ENCODE data around the gene ATF7IP2. TPM values are rescaled to one million over a fixed set of nuclear protein-coding genes. Genes with fewer than 3 reads are reported as not detected.
"Not testable (repeated sequence)": the region's sequence is repeated elsewhere in the genome, so short reads cannot be mapped to it uniquely, and the experiment has no call there.

Gene ATF7IP2
- total and polyA plus RNA-seq, 2 experiments from 2014 or later: 1.1 to 1.3 TPM

DNA sequence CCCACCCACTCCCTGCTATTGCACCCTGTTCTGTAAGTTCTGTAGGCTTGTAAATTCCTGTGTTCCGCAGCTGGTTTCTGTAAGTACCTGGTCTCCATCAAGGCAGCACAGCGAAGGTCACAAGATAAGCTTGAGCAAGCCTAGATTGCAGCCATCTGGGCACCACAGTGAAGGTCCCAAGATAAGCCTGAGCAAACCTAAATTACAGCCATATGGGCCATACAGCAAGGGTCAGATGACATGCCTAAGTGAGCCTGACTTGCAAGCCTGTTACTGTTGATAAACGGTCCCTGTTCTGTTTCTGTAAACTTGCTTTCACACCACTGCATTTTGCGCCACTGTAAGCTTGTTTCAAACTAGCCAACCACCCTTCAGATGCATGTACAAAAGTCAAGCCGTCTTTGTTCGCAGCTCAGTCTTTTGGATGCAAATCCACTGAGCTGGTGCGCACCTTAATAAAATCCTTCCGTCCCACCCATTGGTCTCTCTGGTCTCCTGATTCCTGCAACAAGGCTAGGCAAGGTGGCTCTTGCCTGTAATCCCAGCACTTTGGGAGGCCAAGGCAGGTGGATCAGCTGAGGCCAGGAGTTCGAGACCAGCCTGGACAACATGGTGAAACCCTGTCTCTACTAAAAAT, 42.6 kb upstream of the ATF7IP2 start:
- no peak for DNase-seq
- H3K36me3 ChIP-seq (ENCODE audit: low read depth): no peaks in the 10 kb centered on the region
- no peak for TF ChIP-seq EZH2 (IDR thresholded peaks at IDR 0.05; ENCODE audit: insufficient read depth, poor library complexity, severe bottlenecking)
- TF ChIP-seq EZH2phosphoT487 (IDR thresholded peaks at IDR 0.05; ENCODE audit: insufficient read depth, low read depth): no peak
- no peaks in the 10 kb centered on the region for H4K20me1 ChIP-seq (ENCODE audit: insufficient read depth)
- no peak overlapping the region for H3K4me2 ChIP-seq (ENCODE audit: unreplicated experiment)
- H3K27ac ChIP-seq: no peak overlapping the region
- H3K4me3 ChIP-seq: no peak overlapping the region
- H2AFZ ChIP-seq: no peak overlapping the region
- no peaks in the 10 kb centered on the region for H3K9me3 ChIP-seq (ENCODE audit: low read depth)
- in situ Hi-C loops (cut with MboI): no loop called here
- WGBS, 2 experiments (ENCODE audit: low coverage in 1 of 2, low lambda C conversion rate in 2 of 2, missing lambda C conversion rate in 2 of 2): 17 to 18% methylated on average over 9 of the region's 9 CpGs
- H3K9ac ChIP-seq: no peak overlapping the region
- H3F3A ChIP-seq (ENCODE audit: insufficient read depth): no peaks in the 10 kb centered on the region
- no peaks in the 10 kb centered on the region for H3K79me2 ChIP-seq (ENCODE audit: insufficient read depth)
- H3K4me1 ChIP-seq (ENCODE audit: insufficient read depth): no peaks in the 10 kb centered on the region
- H3K27me3 ChIP-seq (replicated peaks; ENCODE audit: insufficient read depth): no peaks in the 10 kb centered on the region
- H3K9me2 ChIP-seq (ENCODE audit: insufficient read depth): no peaks in the 10 kb centered on the region

DNA sequence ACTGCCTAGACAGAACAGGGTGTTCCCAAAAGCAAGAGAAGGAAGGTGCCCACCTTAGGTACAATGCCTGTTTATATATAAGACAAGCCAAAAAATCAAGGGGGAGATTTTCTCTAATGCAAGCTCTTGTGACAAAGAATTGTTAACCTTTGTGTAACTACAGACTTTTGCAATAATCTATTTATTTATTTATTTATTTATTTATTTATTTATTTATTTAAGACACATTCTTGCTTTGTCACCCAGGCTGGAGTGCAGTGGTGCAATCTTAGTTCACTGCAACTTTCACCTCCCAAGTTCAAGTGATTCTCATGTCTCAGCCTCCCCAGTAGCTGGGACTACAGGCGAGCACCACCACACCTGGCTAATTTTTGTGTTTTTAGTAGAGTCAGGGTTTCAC, 41.2 kb upstream of the ATF7IP2 start:
- H3K4me3 ChIP-seq; H3K9me2 ChIP-seq (ENCODE audit: insufficient read depth); H3K4me1 ChIP-seq (ENCODE audit: insufficient read depth); H3K9ac ChIP-seq; DNase-seq; H3K27ac ChIP-seq; H3F3A ChIP-seq (ENCODE audit: insufficient read depth); H4K20me1 ChIP-seq (ENCODE audit: insufficient read depth); H3K27me3 ChIP-seq (replicated peaks; ENCODE audit: insufficient read depth); H3K4me2 ChIP-seq (ENCODE audit: unreplicated experiment); H3K79me2 ChIP-seq (ENCODE audit: insufficient read depth); H2AFZ ChIP-seq; H3K9me3 ChIP-seq (ENCODE audit: low read depth); in situ Hi-C loops (cut with MboI); H3K36me3 ChIP-seq (ENCODE audit: low read depth): not testable (repeated sequence)
- WGBS, 2 experiments (ENCODE audit: low coverage in 1 of 2, low lambda C conversion rate in 2 of 2, missing lambda C conversion rate in 2 of 2): 8 to 18% methylated on average over 1 of the region's 1 CpG

DNA sequence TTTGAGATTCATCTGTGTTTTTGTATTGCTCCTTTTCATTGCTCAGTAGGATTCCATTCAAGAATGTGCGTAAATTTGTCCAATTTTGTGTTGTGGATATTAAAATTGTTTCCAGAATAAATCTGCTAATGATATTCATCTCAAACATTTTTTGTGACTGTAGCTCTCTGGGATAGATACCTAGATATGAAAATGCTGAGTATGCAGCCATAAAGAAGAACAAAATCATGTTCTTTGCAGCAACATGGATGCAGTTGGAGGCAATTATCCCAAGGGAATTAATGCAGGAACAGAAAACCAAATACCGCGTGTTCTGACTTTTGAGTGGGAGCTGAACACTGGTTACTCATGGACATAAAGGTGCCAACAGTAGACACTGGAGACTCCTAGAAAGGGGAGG, 40.2 kb upstream of the ATF7IP2 start:
- no peak for DNase-seq
- H3K79me2 ChIP-seq (ENCODE audit: insufficient read depth): no peaks in the 10 kb centered on the region
- no peaks in the 10 kb centered on the region for H3K36me3 ChIP-seq (ENCODE audit: low read depth)
- H3K4me3 ChIP-seq: no peak overlapping the region
- in situ Hi-C loops (cut with MboI): no loop called here
- no peaks in the 10 kb centered on the region for H3F3A ChIP-seq (ENCODE audit: insufficient read depth)
- H3K9ac ChIP-seq: no peak overlapping the region
- no peak overlapping the region for H3K4me2 ChIP-seq (ENCODE audit: unreplicated experiment)
- no peaks in the 10 kb centered on the region for H3K4me1 ChIP-seq (ENCODE audit: insufficient read depth)
- no peak overlapping the region for H2AFZ ChIP-seq
- no peaks in the 10 kb centered on the region for H3K9me3 ChIP-seq (ENCODE audit: low read depth)
- no peaks in the 10 kb centered on the region for H3K27me3 ChIP-seq (replicated peaks; ENCODE audit: insufficient read depth)
- H3K27ac ChIP-seq: no peak overlapping the region
- TF ChIP-seq EZH2 (IDR thresholded peaks at IDR 0.05; ENCODE audit: insufficient read depth, poor library complexity, severe bottlenecking) (no peak), EZH2phosphoT487 (IDR thresholded peaks at IDR 0.05; ENCODE audit: insufficient read depth, low read depth) (no peak)
- H3K9me2 ChIP-seq (ENCODE audit: insufficient read depth): no peaks in the 10 kb centered on the region
- 66 to 71% methylated on average over 3 of the region's 3 CpGs for WGBS, 2 experiments (ENCODE audit: low coverage in 1 of 2, low lambda C conversion rate in 2 of 2, missing lambda C conversion rate in 2 of 2)
- no peaks in the 10 kb centered on the region for H4K20me1 ChIP-seq (ENCODE audit: insufficient read depth)

DNA sequence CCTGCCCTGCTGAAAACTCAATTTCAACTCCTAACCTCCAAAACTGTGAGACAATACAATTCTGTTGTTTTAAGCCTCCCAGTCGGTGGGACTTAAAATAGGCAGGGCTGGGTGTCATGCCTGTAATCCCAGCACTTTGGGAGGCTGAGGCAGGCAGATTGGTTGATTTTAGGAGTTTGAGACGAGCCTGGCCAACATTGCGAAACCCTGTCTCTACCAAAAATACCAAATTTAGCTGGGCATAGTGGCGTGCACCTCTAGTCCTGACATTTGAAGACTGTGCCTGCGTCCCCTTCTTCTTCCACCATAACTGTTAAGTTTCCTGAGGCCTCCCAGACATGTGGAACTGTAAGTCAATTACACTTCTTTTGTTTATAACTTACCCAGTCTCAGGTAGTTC, 36.0 kb upstream of the ATF7IP2 start:
- Histone ChIP-seq H3K4me1 (ENCODE audit: insufficient read depth) (no peaks in the 10 kb centered on the region), H3K79me2 (ENCODE audit: insufficient read depth) (no peaks in the 10 kb centered on the region), H3K27ac (no peak overlapping the region), H3K4me3 (no peak overlapping the region), H3K4me2 (ENCODE audit: unreplicated experiment) (no peak overlapping the region), H3K9me3 (ENCODE audit: low read depth) (no peaks in the 10 kb centered on the region), H2AFZ (no peak overlapping the region), H3K9ac (no peak overlapping the region), H3K36me3 (ENCODE audit: low read depth) (no peaks in the 10 kb centered on the region), H3K27me3 (replicated peaks; ENCODE audit: insufficient read depth) (no peaks in the 10 kb centered on the region), H4K20me1 (ENCODE audit: insufficient read depth) (no peaks in the 10 kb centered on the region), H3F3A (ENCODE audit: insufficient read depth) (no peaks in the 10 kb centered on the region), H3K9me2 (ENCODE audit: insufficient read depth) (no peaks in the 10 kb centered on the region)
- DNase-seq: no peak
- in situ Hi-C loops (cut with MboI): no loop called here
- TF ChIP-seq EZH2phosphoT487 (IDR thresholded peaks at IDR 0.05; ENCODE audit: insufficient read depth, low read depth): no peak
- no peak for TF ChIP-seq EZH2 (IDR thresholded peaks at IDR 0.05; ENCODE audit: insufficient read depth, poor library complexity, severe bottlenecking)
- WGBS, 2 experiments (ENCODE audit: low coverage in 1 of 2, low lambda C conversion rate in 2 of 2, missing lambda C conversion rate in 2 of 2): 16 to 18% methylated on average over 5 of the region's 5 CpGs

DNA sequence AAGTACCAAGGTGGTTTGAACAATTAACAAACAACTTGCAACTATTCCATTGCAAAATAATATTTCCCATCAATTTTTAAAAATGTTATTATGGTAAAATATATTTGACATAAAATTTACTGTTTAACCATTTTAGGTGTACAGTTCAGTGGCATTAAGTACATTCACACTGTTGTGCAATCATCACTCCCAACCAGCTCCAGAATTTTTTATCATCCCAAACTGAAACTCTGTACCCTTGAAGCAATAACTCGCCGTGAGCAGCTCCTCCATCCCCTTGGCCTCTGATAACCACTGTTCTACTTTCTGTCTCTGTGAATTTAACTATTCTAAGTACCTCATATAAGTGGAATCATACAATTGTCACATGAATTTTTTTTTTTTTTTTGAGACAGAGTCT, 33.6 kb upstream of the ATF7IP2 start:
- H2AFZ ChIP-seq: no peak overlapping the region
- in situ Hi-C loops (cut with MboI): no loop called here
- H3K4me3 ChIP-seq: no peak overlapping the region
- TF ChIP-seq EZH2 (IDR thresholded peaks at IDR 0.05; ENCODE audit: insufficient read depth, poor library complexity, severe bottlenecking) (no peak), EZH2phosphoT487 (IDR thresholded peaks at IDR 0.05; ENCODE audit: insufficient read depth, low read depth) (no peak)
- no peak overlapping the region for H3K4me2 ChIP-seq (ENCODE audit: unreplicated experiment)
- H3K27ac ChIP-seq: no peak overlapping the region
- no peak overlapping the region for H3K9ac ChIP-seq
- H3K4me1 ChIP-seq (ENCODE audit: insufficient read depth): no peaks in the 10 kb centered on the region
- H3K79me2 ChIP-seq (ENCODE audit: insufficient read depth): no peaks in the 10 kb centered on the region
- no peaks in the 10 kb centered on the region for H3K27me3 ChIP-seq (replicated peaks; ENCODE audit: insufficient read depth)
- no peaks in the 10 kb centered on the region for H3K9me2 ChIP-seq (ENCODE audit: insufficient read depth)
- WGBS, 2 experiments (ENCODE audit: low coverage in 1 of 2, low lambda C conversion rate in 2 of 2, missing lambda C conversion rate in 2 of 2): 33 to 40% methylated on average over 2 of the region's 2 CpGs
- no peaks in the 10 kb centered on the region for H3K36me3 ChIP-seq (ENCODE audit: low read depth)
- no peak for DNase-seq
- no peaks in the 10 kb centered on the region for H4K20me1 ChIP-seq (ENCODE audit: insufficient read depth)
- H3F3A ChIP-seq (ENCODE audit: insufficient read depth): no peaks in the 10 kb centered on the region
- no peaks in the 10 kb centered on the region for H3K9me3 ChIP-seq (ENCODE audit: low read depth)

Data from GM23248 (cell line).